Motor neuron (in vitro differentiated cells): Measurements from ENCODE around the gene OSBPL10. TPM values are rescaled to one million over a fixed set of nuclear protein-coding genes. Genes with fewer than 3 reads are reported as not detected.

Experiments
- ATAC-seq, 8 experiments: fragments of 200-7000 bp; cut with Tn5 transposase; replicated peaks in 6 of 8; 2 replicates each; pipeline ENCODE4 v1.8.0; 2021; ENCODE audit warnings: mild to moderate bottlenecking in 8 of 8, moderate library complexity in 8 of 8
- H3K27ac ChIP-seq, 2 donors: fragments of 250-450 bp; sonication (Bioruptor Pico); 2 replicates each; pipeline ENCODE4 v1.9.0; 2021; ENCODE audit warnings: antibody characterized with exemption in 2 of 2, mild to moderate bottlenecking in 2 of 2, moderate library complexity in 1 of 2
- H3K4me1 ChIP-seq, 2 donors: fragments of 250-450 bp; sonication (Bioruptor Pico); replicated peaks in 1 of 2; 2 replicates each; pipeline ENCODE4 v1.6.1; 2021; ENCODE audit warnings: antibody characterized with exemption in 2 of 2, mild to moderate bottlenecking in 2 of 2, moderate library complexity in 1 of 2
- H3K4me3 ChIP-seq, 5 donors: fragments of 250-450 bp; sonication (Bioruptor Pico); 2 replicates each; pipeline ENCODE4 v1.9.0; 2021; ENCODE audit warnings: antibody characterized with exemption in 5 of 5, mild to moderate bottlenecking in 5 of 5, moderate library complexity in 4 of 5
- WGBS, 10 experiments: fragments of 450-650 bp; shearing (Covaris generic); methylation state at CpG; one replicate each; pipeline ENCODE4 v1.0.0; 2022; 5-methylcytosine and 5-hydroxymethylcytosine counted together
- in situ Hi-C, 9 experiments: fragments of 400-800 bp; cut with MboI; loops; one replicate each; pipeline ENCODE4 v1.15.0; 2021; ENCODE audit warnings: low sequenced_read_pairs in 9 of 9, low pct_unique_long_range_greater_than_20kb in 2 of 9; ENCODE audit not compliant: unreplicated experiment in 9 of 9
- total RNA-seq, 8 experiments: library from RNA; unstranded; fragments of 300-600 nt; gene quantifications; 2 replicates each; pipeline versions ENCODE4 v1.2.3 to v1.2.4, GENCODE V29; 2022

Gene OSBPL10
- total RNA-seq, 8 experiments from 2014 or later, result 1.9 to 35.0 (median 2.9) TPM

DNA sequence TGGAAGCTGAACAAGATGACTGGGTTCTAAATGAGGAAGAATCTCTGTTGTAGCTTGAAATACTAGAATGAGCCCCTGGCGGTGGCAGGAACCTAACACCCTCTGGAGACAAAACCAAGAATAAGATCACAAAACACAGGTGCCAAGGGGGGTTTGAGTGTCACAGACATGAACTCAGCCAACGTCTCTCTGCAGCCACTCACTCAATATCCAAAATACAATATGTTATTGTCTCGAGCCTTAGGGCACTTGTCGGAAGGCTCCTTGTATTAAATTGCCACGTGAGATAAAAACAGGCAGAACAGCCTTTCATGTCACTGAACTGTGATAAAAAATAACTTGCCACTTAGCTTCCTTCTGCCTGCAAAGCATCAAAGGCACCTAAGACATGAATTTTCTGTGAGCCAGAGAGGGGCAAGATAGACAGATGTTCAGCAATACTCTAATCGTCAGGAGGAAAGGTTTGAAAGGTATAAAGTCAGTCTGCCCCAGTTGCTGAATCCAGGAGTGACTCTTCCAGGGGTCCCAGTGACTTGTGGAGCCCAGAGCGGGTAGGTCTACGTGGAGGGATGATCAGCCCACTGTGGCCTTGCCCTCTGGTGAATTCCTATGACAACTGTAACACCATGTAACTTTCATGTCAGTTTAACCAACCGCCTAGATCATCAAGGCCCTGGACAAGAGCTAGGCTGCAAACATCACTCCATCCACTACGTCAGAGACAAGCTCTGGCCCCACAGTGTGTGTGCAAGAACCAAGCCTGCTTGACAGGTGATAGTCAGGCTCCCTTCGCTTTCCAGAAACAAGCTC is 165.2 kb downstream of the OSBPL10 start:
- no peak for ATAC-seq
- in situ Hi-C loops, result no loop called here
- Histone ChIP-seq H3K4me3 (no peak overlapping the region), H3K4me1 (no peaks in the 10 kb centered on the region), H3K27ac (no peak overlapping the region)
- 3 to 76% (median 41%) methylated on average over 2 to 10 of the region's 11 CpGs; no CpG with 5 or more reads in 2 of the 10 experiments for WGBS, 10 experiments

GRCh38 chr3:31815006-31815405 is 166.1 kb downstream of the OSBPL10 start:
- Histone ChIP-seq H3K4me3 (no peak overlapping the region), H3K27ac (no peak overlapping the region), H3K4me1 (no peaks in the 10 kb centered on the region)
- WGBS, 10 experiments, result 50 to 100% (median 90%) methylated on average over 1 to 3 of the region's 6 CpGs; no CpG with 5 or more reads in 4 of the 10 experiments
- no peak for ATAC-seq
- in situ Hi-C loops, result no loop called here

DNA sequence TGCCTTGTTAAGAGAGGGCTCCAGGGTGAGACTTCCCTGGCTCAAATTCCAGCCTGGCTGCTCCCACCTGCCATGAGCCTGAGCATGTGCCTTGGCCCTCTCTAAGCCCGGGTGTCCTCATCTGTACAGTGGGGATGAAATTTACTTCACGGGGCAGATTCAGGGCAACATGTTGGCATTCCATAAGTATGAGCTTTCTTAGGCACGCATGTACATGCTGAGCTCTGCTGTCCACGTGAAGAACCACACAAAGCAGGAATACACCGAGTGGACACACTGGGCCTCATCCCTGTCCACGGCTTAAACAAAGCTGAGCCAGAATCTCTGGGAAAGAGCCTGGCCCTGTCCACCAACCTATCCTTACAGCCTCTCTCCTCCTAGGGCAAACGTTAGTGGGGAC is 167.4 kb downstream of the OSBPL10 start:
- Histone ChIP-seq H3K4me1 (peaks cover 0 to 7% of the 10 kb centered on the region in 2 donors), H3K4me3 (no peak overlapping the region), H3K27ac (no peak overlapping the region)
- no peak for ATAC-seq
- in situ Hi-C loops, result no loop called here
- WGBS, 10 experiments, result 60 to 100% (median 76%) methylated on average over 1 to 4 of the region's 7 CpGs; no CpG with 5 or more reads in 6 of the 10 experiments

DNA sequence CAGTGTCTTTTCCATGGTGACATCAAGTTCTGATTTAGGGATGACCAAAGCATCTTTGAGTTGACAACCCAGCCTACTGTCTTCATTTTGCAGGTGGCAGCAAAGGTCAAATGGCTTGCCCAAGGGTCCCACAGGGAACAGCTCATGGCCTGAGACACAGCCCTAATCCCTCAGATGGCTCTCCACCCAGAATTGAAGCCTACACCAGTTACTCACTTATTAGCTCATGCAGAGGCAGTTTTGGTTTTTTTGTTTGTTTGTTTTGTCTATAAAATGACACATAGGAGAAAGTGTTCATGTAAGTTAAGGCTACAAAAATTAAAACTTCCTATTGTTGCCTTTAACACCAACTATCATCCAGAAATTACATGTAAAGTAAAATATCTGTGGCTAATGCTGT is 167.9 kb downstream of the OSBPL10 start:
- no peak overlapping the region for H3K4me3 ChIP-seq
- H3K4me1 ChIP-seq, result peaks cover 0 to 11% of the 10 kb centered on the region in 2 donors
- in situ Hi-C loops, result no loop called here
- peak in 1 of 8 experiments; percentile 23 for ATAC-seq
- no peak overlapping the region for H3K27ac ChIP-seq

- no peak overlapping the region for H3K4me3 ChIP-seq
- no peak overlapping the region for H3K27ac ChIP-seq
- 87 to 100% (median 100%) methylated on average over 2 to 7 of the region's 11 CpGs; no CpG with 5 or more reads in 4 of the 10 experiments for WGBS, 10 experiments
- H3K4me1 ChIP-seq, result peaks cover 0 to 14% of the 10 kb centered on the region in 2 donors
- in situ Hi-C loops, result no loop called here
- ATAC-seq, result no peak
Measured at GRCh38 chr3:31810991-31811433, 170.1 kb downstream of the OSBPL10 start.

- 42 to 92% (median 61%) methylated on average over 1 to 3 of the region's 3 CpGs; no CpG with 5 or more reads in 1 of the 10 experiments for WGBS, 10 experiments
- no peak overlapping the region for H3K4me3 ChIP-seq
- in situ Hi-C loops, result no loop called here
- no peak overlapping the region for H3K27ac ChIP-seq
- peak in 3 of 8 experiments; percentile 26 to 66 (median 62) for ATAC-seq
- H3K4me1 ChIP-seq, result peaks cover 0 to 14% of the 10 kb centered on the region in 2 donors
Measured at GRCh38 chr3:31808143-31808720, 172.8 kb downstream of the OSBPL10 start.

- peak in 2 of 8 experiments; percentile 32 to 35 for ATAC-seq
Measured at GRCh38 chr3:31804251-31805051, 176.6 kb downstream of the OSBPL10 start.

GRCh38 chr3:31802981-31803740 is 177.9 kb downstream of the OSBPL10 start:
- Histone ChIP-seq H3K4me3 (no peak overlapping the region), H3K27ac (no peak overlapping the region), H3K4me1 (peaks cover 0 to 3% of the 10 kb centered on the region in 2 donors)
- whole genome bisulfite sequencing, 10 experiments, result 60 to 100% (median 87%) methylated on average over 1 to 6 of the region's 7 CpGs
- ATAC-seq, result no peak
- in situ Hi-C loops, result no loop called here

More at GRCh38 chr3:31804251-31805051, 176.6 kb downstream of the OSBPL10 start:
- in situ Hi-C loops, result no loop called here
- no peak overlapping the region for H3K27ac ChIP-seq
- H3K4me3 ChIP-seq, result no peak overlapping the region
- WGBS, 10 experiments, result 55 to 83% (median 72%) methylated on average over 5 to 10 of the region's 10 CpGs
- peaks cover 0 to 14% of the 10 kb centered on the region in 2 donors for H3K4me1 ChIP-seq

GRCh38 chr3:31800436-31800835 is 180.6 kb downstream of the OSBPL10 start:
- Histone ChIP-seq H3K4me3 (no peak overlapping the region), H3K4me1 (no peaks in the 10 kb centered on the region), H3K27ac (no peak overlapping the region)
- WGBS, 10 experiments, result 17 to 100% (median 90%) methylated on average over 1 to 4 of the region's 4 CpGs; no CpG with 5 or more reads in 1 of the 10 experiments
- peak in 3 of 8 experiments; percentile 32 to 74 (median 54) for ATAC-seq
- in situ Hi-C loops, result no loop called here

GRCh38 chr3:31798840-31799239 is 182.2 kb downstream of the OSBPL10 start:
- no peak overlapping the region for H3K27ac ChIP-seq
- ATAC-seq, result no peak
- 80 to 100% (median 92%) methylated on average over 1 to 4 of the region's 4 CpGs; no CpG with 5 or more reads in 5 of the 10 experiments for WGBS, 10 experiments
- in situ Hi-C loops, result no loop called here
- no peaks in the 10 kb centered on the region for H3K4me1 ChIP-seq
- H3K4me3 ChIP-seq, result no peak overlapping the region

GRCh38 chr3:31793821-31794220 is 187.2 kb downstream of the OSBPL10 start:
- H3K4me3 ChIP-seq, result no peak overlapping the region
- no peak overlapping the region for H3K27ac ChIP-seq
- WGBS, 10 experiments, result 83 to 100% (median 92%) methylated on average over 1 to 4 of the region's 4 CpGs; no CpG with 5 or more reads in 3 of the 10 experiments
- H3K4me1 ChIP-seq, result peaks cover 0 to 16% of the 10 kb centered on the region in 2 donors
- ATAC-seq, result no peak
- in situ Hi-C loops, result no loop called here

DNA sequence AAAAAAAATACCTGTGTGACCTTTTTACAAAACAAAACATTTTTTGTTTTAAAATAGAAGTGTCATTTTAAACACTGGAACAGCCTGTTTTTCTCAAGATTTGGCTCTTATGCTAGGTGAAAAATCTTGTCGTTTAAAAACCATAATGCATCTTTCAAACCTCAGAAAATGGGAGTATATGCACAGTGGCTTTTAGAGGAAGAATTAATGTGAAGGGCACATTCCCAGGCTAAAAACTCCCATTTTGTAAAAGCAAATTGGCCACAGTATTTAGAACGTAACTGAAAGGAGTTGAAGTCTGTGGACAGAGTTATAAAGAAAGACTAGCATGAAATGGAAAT is 190.0 kb downstream of the OSBPL10 start:
- peaks cover 0 to 16% of the 10 kb centered on the region in 2 donors for H3K4me1 ChIP-seq
- no peak overlapping the region for H3K27ac ChIP-seq
- in situ Hi-C loops, result no loop called here
- ATAC-seq, result no peak
- H3K4me3 ChIP-seq, result no peak overlapping the region
- 21 to 100% (median 67%) methylated on average over 1 to 2 of the region's 2 CpGs for WGBS, 10 experiments
